NK-92 (cell line): ENCODE data around the gene PEX11A.

Experiments
- DNase-seq: peaks from one replicate; lab custom pipeline; 2025; ENCODE audit not compliant: unreplicated experiment; lab: John Stamatoyannopoulos, UW

Gene PEX11A

GRCh38 chr15:89677381-89677780, 13.2 kb downstream of the PEX11A start:
- DNase-seq = no peak

- DNase-seq = no peak
These were observed 14.9 kb downstream of the PEX11A start for GRCh38 chr15:89675606-89676005.

GRCh38 chr15:89674526-89674925, 16.0 kb downstream of the PEX11A start:
- DNase-seq = no peak

GRCh38 chr15:89673165-89673512, 17.4 kb downstream of the PEX11A start:
- DNase-seq = no peak

GRCh38 chr15:89672221-89673164, 18.1 kb downstream of the PEX11A start:
- DNase-seq = no peak

- no peak for DNase-seq
These were observed 18.9 kb downstream of the PEX11A start for GRCh38 chr15:89671687-89672086.

- DNase-seq = no peak
These were observed 19.5 kb downstream of the PEX11A start for GRCh38 chr15:89670971-89671560.

GRCh38 chr15:89669941-89670340, 20.6 kb downstream of the PEX11A start:
- DNase-seq = no peak

GRCh38 chr15:89669309-89669865, 21.2 kb downstream of the PEX11A start:
- DNase-seq = no peak

- DNase-seq = no peak
These were observed 22.4 kb downstream of the PEX11A start for GRCh38 chr15:89668171-89668570.

GRCh38 chr15:89667706-89667960, 22.9 kb downstream of the PEX11A start:
- DNase-seq = no peak

GRCh38 chr15:89666858-89667705, 23.5 kb downstream of the PEX11A start:
- no peak for DNase-seq

- DNase-seq = no peak
These were observed 24.2 kb downstream of the PEX11A start for GRCh38 chr15:89666184-89666857.

GRCh38 chr15:89665449-89666181, 24.9 kb downstream of the PEX11A start:
- DNase-seq = no peak

- no peak for DNase-seq
These were observed 25.9 kb downstream of the PEX11A start for GRCh38 chr15:89664441-89665350.

GRCh38 chr15:89662893-89663626, 27.5 kb downstream of the PEX11A start:
- no peak for DNase-seq

GRCh38 chr15:89660556-89660955, 30.0 kb downstream of the PEX11A start:
- DNase-seq = no peak

- DNase-seq = no peak
These were observed 31.3 kb downstream of the PEX11A start for GRCh38 chr15:89659295-89659694.
